ENCODE measurements around the gene PSD4. TPM values are rescaled to one million over a fixed set of nuclear protein-coding genes. Genes with fewer than 3 reads are reported as not detected.
"Not testable (repeated sequence)": the region's sequence is repeated elsewhere in the genome, so short reads cannot be mapped to it uniquely, and the experiment has no call there.

Gene PSD4
- total RNA-seq, 1 experiment from 2014 or later: 46.6 TPM

GRCh38 chr2:113234721-113235346, 61.1 kb downstream of the PSD4 start:
- H2AFZ ChIP-seq (ENCODE audit: low read length): peak overlapping the region; percentile 61
- peak overlapping the region; percentile 84 for H3K9ac ChIP-seq (ENCODE audit: low read length)
- peak overlapping the region; percentile 67 for H3K4me3 ChIP-seq (ENCODE audit: low read length)
- CTCF ChIA-PET: interaction anchor here (0.5 to 1.1 kb wide), 3 partner anchors 31 to 802 kb away, joined by 3 to 4 read pairs (median 3); partner anchors contain the start of gene RGPD8
- intact Hi-C loops (cut with micrococcal nuclease): no loop called here
- no peaks in the 10 kb centered on the region for H4K20me1 ChIP-seq (ENCODE audit: low read length)
- no peak for TF ChIP-seq EZH2 (IDR thresholded peaks at IDR 0.05; ENCODE audit: low read length, unreplicated experiment)
- TF ChIP-seq CTCF (conservative IDR thresholded peaks at IDR 0.05; ENCODE audit: low read depth, low read length): no peak
- TF ChIP-seq EZH2phosphoT487 (IDR thresholded peaks at IDR 0.05; ENCODE audit: borderline replicate concordance, low read length): no peak
- no peak for DNase-seq
- no peaks in the 10 kb centered on the region for H3K9me2 ChIP-seq (replicated peaks; ENCODE audit: low read length)
- POLR2A ChIA-PET (ENCODE audit: unreplicated experiment): no interaction called here
- H3K4me1 ChIP-seq (ENCODE audit: insufficient read depth, low read length): peaks cover 28% of the 10 kb centered on the region
- H3K4me2 ChIP-seq (ENCODE audit: low read length): peak overlapping the region; percentile 68
- no peaks in the 10 kb centered on the region for H3F3A ChIP-seq (ENCODE audit: low read length, unreplicated experiment)
- no peaks in the 10 kb centered on the region for H3K36me3 ChIP-seq (ENCODE audit: low read depth, low read length)
- BruUV-seq (replicated peaks): TSS peak; percentile 68
- no peaks in the 10 kb centered on the region for H3K27me3 ChIP-seq (ENCODE audit: low read length)
- H3K9me3 ChIP-seq (ENCODE audit: low read length): no peaks in the 10 kb centered on the region
- peak; percentile 9; the same call in 1 of the 2 replicates for ATAC-seq
- H3K27ac ChIP-seq (ENCODE audit: low read length): no peak overlapping the region
- peaks cover 33% of the 10 kb centered on the region for H3K79me2 ChIP-seq (ENCODE audit: low read length)

GRCh38 chr2:113235347-113236226, 61.8 kb downstream of the PSD4 start:
- ATAC-seq (peak; percentile 52), DNase-seq (peak; percentile 70)
- Histone ChIP-seq H3K4me1 (ENCODE audit: insufficient read depth, low read length) (peaks cover 35% of the 10 kb centered on the region), H3K79me2 (ENCODE audit: low read length) (peaks cover 33% of the 10 kb centered on the region), H3K4me3 (ENCODE audit: low read length) (peak overlapping the region; percentile 67), H3K27ac (ENCODE audit: low read length) (peak overlapping the region; percentile 48), H3K4me2 (ENCODE audit: low read length) (peak overlapping the region; percentile 68), H3K9ac (ENCODE audit: low read length) (peak overlapping the region; percentile 84), H2AFZ (ENCODE audit: low read length) (peak overlapping the region; percentile 61)
- POLR2A ChIA-PET (ENCODE audit: unreplicated experiment): interaction anchor here (0.6 kb wide), 1 partner anchor 114 kb away, joined by 3 read pairs; no protein-coding TSS in a partner anchor
- H4K20me1 ChIP-seq (ENCODE audit: low read length); H3K9me3 ChIP-seq (ENCODE audit: low read length); H3K27me3 ChIP-seq (ENCODE audit: low read length); H3F3A ChIP-seq (ENCODE audit: low read length, unreplicated experiment); intact Hi-C loops (cut with micrococcal nuclease); H3K9me2 ChIP-seq (replicated peaks; ENCODE audit: low read length); BruUV-seq (replicated peaks); H3K36me3 ChIP-seq (ENCODE audit: low read depth, low read length): not testable (repeated sequence)
- CTCF ChIA-PET: interaction anchor here (0.5 to 1.1 kb wide), 4 partner anchors 9 to 97 kb away, joined by 3 to 9 read pairs (median 4); no protein-coding TSS in a partner anchor

GRCh38 chr2:113236367-113237159, 62.8 kb downstream of the PSD4 start:
- peak overlapping the region; percentile 65 for H3K4me2 ChIP-seq (ENCODE audit: low read length)
- DNase-seq (no peak), ATAC-seq (no peak)
- peaks cover 7% of the 10 kb centered on the region for H3F3A ChIP-seq (ENCODE audit: low read length, unreplicated experiment)
- H3K27me3 ChIP-seq (ENCODE audit: low read length): no peaks in the 10 kb centered on the region
- no peaks in the 10 kb centered on the region for H4K20me1 ChIP-seq (ENCODE audit: low read length)
- intact Hi-C loops (cut with micrococcal nuclease): no loop called here
- H3K4me1 ChIP-seq (ENCODE audit: insufficient read depth, low read length): peaks cover 42% of the 10 kb centered on the region
- ChIA-PET CTCF (no interaction called here), POLR2A (ENCODE audit: unreplicated experiment) (no interaction called here)
- no peaks in the 10 kb centered on the region for H3K36me3 ChIP-seq (ENCODE audit: low read depth, low read length)
- peak overlapping the region; percentile 65 for H3K4me3 ChIP-seq (ENCODE audit: low read length)
- H3K9ac ChIP-seq (ENCODE audit: low read length): peak overlapping the region; percentile 84
- TF ChIP-seq CTCF (conservative IDR thresholded peaks at IDR 0.05; ENCODE audit: low read depth, low read length) (no peak), EZH2phosphoT487 (IDR thresholded peaks at IDR 0.05; ENCODE audit: borderline replicate concordance, low read length) (no peak), EZH2 (IDR thresholded peaks at IDR 0.05; ENCODE audit: low read length, unreplicated experiment) (no peak)
- BruUV-seq (replicated peaks): TSS peak; percentile 27
- peaks cover 33% of the 10 kb centered on the region for H3K79me2 ChIP-seq (ENCODE audit: low read length)
- H3K9me2 ChIP-seq (replicated peaks; ENCODE audit: low read length): no peaks in the 10 kb centered on the region
- H3K9me3 ChIP-seq (ENCODE audit: low read length): no peaks in the 10 kb centered on the region
- no peak overlapping the region for H2AFZ ChIP-seq (ENCODE audit: low read length)
- peak overlapping the region; percentile 49 for H3K27ac ChIP-seq (ENCODE audit: low read length)

Data from PC-3 (cell line).